ENCODE results near the gene CACNG4.

DNA sequence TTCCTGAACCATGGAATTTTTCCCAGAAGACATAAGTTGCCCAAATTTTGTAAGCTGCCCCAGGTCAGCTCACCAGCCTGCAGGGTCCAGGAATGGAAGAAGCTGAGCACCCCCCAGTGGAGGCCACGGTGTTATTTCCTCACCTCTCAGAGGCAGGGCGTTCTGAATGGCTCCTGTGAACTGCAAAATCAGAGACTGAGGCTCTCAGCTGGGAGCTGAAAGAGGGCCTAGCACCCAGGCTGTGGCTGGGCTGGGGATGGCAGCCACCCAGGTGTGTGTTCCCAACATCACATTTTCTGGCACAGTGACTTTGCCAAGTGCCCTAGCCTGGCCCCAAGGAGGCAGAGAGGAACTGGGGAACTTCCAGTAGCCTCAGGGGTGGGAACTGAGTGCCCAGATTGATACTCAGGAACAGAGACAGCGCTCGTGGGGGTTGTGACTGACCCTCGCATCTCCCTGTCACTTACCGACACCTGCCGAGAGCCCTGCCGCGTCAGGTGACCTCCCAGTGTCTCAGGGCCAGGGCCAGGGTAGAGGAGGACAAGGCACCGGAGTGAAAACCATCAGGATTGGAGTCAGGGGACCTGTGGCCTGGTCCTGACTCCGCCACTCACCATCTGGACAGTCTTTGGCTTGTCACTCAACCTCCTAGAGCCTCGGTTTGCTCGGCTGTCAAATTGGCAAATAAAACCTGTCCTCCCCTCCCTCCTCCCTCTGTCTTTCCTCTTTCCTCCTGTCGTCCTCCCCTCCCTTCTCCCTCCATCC is 11.3 kb downstream of the CACNG4 start:
- TF ChIP-seq, protein P1, sequence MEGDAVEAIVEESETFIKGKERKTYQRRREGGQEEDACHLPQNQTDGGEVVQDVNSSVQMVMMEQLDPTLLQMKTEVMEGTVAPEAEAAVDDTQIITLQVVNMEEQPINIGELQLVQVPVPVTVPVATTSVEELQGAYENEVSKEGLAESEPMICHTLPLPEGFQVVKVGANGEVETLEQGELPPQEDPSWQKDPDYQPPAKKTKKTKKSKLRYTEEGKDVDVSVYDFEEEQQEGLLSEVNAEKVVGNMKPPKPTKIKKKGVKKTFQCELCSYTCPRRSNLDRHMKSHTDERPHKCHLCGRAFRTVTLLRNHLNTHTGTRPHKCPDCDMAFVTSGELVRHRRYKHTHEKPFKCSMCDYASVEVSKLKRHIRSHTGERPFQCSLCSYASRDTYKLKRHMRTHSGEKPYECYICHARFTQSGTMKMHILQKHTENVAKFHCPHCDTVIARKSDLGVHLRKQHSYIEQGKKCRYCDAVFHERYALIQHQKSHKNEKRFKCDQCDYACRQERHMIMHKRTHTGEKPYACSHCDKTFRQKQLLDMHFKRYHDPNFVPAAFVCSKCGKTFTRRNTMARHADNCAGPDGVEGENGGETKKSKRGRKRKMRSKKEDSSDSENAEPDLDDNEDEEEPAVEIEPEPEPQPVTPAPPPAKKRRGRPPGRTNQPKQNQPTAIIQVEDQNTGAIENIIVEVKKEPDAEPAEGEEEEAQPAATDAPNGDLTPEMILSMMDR (conservative IDR thresholded peaks at IDR 0.05), result no peak
- no peak for TF ChIP-seq ZFX (IDR thresholded peaks at IDR 0.05)

All from C4-2B (cell line).